GM18511 (cell line): ENCODE measurements around the gene TMEM203.

Experiments
- ATAC-seq: cut with Tn5 transposase; IDR thresholded peaks from one replicate; pipeline ENCODE4 v1.9.1; 2021; ENCODE audit warnings: mild to moderate bottlenecking, moderate library complexity; ENCODE audit not compliant: unreplicated experiment

Gene TMEM203

DNA sequence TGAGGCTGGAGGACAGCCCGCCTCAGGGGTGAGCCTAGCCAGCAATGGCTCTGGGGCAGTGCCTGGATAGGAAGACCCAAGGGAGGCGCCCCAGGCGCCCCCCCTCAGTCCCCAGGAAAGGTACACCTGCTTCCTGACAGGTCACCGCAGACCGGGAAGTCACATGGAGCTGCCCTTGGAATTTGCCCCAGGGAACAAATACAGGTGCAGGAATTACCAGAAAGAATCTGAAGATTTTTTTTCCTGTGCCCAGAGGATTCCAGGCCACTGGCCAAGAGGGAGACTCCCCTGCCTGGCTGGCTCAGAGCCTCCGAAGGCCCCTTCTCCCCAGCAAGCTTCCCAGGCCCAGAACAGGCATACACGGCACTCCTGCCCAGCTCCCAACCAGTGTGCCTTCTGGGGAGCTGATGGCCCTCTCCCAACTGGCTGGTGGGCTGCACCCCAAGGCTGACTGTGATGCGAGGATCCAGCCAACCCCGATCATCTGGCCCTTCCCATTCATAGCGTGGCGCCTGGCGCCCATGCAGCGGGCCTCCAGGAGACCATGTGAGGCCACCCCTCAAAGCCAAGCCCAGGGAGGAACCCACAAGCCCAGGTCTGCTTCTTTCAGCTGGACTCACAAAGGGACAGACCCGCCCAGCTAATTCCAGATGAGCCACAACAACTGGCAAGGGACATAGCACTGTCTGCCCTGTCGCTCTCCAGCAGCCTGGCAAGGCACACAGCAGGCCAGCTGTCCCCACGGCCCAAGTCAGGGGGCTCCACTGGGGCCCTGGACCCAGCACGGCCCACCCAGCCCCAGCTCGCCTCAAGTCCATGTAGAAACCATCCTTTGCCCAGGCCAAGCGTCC lies 7.2 kb downstream of the TMEM203 start:
- no peak for ATAC-seq

DNA sequence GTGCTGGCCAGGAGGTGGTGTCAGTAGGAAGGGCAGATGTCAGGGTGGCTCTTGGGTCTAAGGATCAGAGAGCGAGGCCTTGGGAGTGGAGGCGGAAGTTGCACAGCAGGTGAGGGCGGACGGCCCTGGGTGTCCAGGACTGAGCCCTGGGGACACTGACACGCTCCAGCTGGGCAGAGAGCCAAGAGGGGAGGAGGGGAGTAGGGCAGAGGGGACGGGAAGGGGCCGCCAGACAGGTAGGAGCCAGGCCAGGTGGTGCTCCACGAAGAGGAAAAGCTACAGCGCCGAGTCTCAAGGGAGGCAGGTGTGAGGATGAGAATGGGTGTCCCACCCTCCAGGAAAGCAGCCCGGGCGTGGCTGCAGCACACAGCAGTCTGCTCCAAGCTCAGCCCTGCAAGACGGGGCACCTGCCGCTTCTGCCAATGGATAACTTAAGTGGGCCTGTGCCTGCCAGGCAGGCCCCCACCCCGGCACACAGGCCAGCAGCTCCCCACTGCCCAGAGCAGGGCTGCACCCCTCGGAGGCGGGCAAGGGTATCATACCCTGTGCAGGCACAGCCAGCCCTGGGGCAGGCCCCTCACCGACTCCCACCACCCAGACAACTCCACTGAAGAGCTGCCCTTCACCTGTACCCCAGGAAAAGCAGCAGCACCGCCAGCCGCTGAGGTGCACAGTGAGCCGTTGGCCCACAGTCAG lies 9.8 kb downstream of the TMEM203 start:
- ATAC-seq: no peak

DNA sequence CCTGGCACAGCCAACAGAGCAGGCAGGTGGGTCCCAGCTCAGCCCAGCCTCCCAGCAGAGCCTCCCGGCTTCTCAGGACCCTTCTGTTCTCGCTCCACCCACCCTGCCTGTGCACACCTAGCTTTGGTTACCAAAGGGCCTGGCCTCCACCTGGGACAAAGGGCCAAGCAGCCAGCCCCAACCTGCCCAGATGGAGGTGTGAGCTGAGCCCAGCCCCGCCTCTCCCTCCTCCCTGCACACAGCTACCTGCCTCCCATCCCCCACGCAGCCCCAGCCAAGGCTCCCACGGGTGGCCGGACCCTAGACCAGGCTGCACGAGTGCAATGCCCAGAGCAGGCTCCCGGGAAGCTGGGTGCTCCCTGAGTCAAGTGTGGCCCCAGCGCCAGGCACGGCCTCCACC lies 10.5 kb downstream of the TMEM203 start:
- no peak for ATAC-seq

DNA sequence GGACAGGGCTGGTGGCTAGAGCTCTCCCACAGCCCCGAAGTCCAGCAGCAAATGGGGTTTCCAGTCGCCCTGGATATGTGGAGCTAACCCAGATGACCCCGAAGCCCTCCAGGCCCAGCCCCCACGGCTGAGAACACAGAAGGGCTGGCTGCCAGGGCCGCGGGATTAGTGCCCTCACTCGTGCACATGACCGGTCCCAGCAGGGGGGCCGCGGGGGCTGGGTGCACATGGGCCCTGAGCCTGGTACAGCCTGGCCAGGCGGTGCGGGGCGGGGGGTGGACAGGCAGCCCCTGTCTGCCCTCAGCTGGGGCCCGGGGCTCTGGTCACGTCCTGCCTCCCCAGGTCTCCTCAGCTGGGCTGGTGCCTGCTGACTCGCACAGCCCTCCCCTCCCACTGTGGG lies 11.1 kb downstream of the TMEM203 start:
- no peak for ATAC-seq

DNA sequence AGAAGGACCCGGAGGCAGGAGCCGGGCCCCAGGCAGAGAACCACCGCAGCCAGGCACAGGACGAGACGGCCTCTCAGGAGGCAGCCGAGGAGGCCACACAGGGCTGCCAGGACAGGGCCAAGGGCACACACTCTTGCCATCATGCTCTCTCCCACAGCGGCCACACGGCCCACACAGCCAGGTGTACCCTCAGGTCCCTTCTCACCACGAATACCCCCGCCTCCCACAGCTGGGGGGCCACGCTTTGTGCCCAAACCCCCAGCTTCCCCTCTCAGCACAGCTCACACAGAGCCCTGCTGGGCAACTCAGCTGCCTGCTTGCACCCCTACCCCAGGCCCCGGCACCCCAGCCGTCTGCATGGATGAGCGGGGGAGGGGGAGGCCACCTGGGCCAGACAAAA lies 11.7 kb downstream of the TMEM203 start:
- no peak for ATAC-seq

DNA sequence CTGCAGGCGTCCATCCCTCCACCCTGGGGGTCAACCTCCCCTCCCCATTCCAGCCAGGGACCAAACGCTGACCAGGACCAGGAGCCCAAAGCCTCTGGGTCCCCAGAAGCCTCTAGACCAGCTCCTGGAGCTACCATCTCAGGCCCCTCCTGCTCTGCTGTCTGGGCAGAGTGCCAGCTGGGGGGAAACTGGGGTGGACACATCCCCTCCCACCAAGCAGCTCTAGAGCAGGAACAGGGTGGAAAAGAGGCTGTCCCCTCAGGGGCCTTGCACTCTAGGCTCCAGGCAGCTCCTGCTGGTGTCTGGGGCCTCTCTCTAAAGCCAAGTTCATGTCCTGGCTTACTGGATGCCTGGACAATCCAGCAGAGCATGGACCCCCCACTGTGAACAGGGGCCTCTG lies 12.6 kb downstream of the TMEM203 start:
- ATAC-seq: no peak

DNA sequence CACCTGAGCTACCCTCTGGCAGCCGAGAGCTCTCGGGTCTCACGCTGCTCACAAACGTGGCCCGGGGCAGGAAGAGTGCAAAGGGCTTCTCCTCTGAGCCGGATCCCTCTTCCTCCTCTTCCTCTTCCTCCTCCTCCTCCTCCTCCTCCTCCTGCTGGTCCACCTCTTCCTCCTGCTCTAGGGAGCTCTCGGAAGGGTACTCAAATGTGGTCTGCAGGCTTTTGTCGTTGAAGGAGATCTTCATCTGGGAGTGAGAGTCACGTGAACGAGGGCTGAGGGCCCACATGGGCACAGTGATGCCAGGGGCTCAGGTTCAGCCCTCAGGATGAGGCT lies 13.0 kb downstream of the TMEM203 start:
- ATAC-seq: no peak

DNA sequence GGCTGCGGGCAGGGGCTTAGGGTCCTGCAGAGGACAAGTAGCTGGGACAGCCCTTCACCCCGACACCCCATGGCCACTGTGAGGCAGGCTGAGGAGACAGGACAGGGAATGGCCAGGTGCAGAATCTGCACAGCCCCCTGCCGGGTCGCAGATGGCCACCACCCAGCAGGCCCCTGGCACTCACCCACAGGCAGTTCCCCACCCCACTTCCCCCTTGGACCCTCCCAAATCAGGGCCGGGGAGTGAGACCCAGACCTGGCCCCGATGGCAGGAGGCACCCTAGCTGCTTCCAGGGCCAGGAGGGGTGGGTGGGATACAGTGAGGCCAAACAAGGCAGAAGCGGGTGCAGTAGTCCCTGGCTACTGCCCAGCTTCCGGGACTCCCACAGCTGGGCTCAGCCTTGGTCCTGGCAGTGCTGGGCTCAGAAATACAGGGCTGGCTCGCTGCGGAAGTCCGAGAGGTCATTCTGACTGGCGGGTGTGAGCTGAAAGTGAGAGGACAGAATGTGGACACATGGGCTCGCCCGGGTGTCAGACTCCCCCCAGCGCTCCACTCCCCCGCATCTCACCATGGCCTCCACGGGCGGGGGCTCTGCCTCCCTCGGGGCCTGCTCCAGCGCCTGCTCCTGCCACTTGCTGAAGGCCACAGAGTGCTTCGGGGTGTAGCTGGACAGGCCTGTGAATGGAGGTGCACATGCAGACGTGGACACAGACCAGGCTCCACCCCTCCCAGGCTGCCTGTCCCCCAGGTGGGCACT lies 13.6 kb downstream of the TMEM203 start:
- ATAC-seq: no peak

DNA sequence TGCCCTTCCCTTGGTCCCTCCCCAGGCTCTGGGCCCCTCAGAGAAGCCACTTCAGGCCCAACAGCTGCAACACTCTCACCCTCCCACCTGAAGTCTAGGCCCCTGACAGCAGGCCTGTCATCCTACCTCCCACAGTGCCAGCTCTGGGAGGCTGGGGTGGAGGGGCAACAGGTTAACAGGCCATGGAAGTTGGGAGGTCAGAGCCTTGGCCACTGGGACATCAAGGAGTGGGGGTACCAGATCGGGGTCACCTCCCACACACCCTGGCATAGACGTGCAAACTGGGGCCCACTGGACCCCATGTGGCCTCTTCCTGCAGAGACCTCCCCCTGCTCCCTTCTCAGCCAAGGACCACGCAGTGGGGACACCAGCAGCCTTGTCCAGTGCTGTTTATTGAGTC lies 14.2 kb downstream of the TMEM203 start:
- ATAC-seq: no peak

DNA sequence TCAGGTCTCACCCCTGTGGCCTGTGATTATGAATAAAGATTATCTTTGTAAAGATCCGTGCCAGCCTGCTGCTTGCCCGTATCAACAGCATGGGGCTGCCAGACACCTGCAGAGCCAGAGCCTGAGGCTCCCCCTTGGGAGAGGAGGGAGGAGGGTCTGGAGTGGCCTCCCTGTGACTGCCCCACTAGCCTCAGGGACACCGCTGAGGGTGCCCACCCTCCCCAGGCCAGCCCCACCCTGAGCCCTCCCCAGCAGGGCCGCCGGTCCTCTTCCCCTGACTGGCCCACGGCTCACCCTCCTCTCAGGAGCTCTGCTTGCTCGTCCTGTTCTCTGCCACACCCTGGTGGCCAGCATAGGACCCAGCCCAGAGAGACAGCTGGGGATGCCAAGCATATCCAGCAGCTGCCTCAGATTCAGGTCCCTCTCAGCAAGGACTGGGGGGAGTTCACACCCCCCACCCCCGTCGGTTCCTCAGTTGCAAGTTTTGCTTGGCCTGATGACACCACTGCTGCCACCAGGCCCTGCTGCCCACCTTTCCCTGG lies 15.1 kb downstream of the TMEM203 start:
- no peak for ATAC-seq

DNA sequence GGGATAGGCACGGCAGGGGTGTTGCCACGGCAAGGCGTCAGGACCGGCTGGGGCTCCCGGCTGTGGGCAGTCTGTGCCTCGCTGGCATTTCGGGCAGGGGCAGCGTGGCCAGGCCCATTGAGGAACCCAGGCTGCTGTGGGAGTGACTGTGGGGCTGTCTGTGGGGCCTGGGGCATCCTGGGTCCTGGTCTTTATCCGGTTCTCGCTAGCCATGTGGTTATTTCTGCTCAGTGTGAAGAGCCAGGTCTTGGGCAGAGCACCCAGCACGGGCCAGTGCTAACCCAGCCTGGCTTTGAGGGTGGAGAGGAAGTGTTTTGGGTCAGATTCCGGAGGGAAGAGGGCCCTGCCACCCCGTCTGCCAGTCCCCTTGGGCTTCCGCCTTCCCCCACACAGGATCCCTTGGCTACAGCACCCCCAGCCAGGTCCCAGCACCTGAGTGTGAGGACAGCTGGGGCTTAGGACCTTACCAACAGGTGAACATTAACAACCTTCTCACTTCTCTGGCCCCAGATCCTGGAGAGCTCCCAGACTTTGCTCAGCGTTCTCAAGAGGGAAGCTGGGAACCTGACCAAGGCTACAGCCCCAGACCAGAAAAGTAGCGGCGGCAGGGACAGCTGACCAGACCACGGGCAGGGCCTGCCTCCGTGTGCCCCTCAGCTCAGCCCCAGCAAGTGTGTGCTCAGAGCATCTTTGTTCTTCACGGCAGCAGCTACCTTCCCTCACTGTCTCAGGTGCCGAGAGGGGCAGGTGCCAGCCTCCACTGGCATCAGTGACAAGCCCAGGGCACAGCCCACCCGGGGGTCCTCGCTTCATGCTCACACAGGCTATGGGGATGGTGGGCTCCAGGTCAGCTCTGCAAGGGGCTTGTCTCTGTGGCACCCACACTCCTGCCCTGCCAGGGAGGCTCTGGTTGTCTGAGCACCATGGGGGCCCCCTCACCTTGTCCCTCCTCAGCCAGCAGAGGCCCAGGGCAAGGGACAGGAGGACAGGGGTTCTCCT lies 15.9 kb downstream of the TMEM203 start:
- ATAC-seq: no peak

DNA sequence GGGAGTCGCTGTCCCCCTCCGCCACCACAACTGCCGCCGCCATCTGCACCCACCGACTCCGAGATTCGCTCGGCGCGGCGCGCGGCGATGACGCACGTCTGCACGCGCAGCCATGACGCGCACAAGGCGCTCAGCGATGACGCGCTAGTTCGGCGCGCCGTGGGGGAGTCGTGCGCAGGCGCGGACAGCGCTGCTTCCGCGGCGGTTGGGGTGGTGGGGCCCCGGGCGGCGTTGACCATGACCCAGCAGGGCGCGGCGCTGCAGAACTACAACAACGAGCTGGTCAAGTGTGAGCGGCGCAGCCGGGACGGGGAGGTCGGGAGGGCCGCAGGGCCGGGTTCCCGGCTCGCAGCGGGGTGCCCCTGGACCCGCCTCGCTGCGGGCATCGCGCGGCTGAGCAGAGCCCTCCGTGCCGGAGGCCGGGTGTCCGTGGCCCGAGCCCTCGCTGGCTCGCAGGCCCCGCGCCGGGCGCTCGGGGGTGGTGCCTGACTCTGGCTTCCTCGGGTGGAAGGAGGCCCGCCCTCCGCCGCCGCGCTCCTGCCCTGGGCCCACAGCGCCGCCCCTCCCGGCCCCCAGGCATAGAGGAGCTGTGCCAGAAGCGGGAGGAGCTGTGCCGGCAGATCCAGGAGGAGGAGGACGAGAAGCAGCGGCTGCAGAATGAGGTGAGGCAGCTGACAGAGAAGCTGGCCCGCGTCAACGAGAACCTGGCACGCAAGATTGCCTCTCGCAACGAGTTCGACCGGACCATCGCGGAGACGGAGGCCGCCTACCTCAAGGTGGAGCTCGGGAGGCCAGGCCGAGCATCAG lies 16.8 kb downstream of the TMEM203 start, which contains the start of the genes ANAPC2 and SSNA1:
Gene ANAPC2 (minus strand): TSS at position 71 of the 807 bp plus-strand sequence. CDS start 28 bp downstream, at position 43.
Gene SSNA1 (plus strand): TSS at position 187 of the 807 bp plus-strand sequence. CDS start 51 bp downstream, at position 238.
- peak; percentile 85 for ATAC-seq

DNA sequence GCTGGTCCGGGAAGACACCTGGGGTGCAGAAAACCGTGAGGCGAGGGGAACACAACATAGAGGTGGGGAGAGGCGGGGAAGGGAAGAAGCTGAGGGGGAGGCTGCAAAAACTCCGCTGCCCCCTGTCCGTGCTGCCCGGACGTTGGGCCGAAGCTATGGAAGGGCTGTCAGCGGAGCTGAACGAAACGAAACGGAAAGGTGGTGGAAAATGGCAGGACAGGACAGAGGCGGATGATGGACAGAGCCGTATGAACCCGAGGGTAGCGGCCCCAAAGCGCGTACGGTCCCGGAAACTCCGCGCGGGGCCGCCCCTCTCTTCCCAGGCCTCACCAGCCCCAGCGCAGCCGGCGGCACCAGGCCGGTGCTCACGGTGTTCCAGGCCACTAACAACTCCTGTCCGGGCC lies 17.4 kb downstream of the TMEM203 start:
- no peak for ATAC-seq

DNA sequence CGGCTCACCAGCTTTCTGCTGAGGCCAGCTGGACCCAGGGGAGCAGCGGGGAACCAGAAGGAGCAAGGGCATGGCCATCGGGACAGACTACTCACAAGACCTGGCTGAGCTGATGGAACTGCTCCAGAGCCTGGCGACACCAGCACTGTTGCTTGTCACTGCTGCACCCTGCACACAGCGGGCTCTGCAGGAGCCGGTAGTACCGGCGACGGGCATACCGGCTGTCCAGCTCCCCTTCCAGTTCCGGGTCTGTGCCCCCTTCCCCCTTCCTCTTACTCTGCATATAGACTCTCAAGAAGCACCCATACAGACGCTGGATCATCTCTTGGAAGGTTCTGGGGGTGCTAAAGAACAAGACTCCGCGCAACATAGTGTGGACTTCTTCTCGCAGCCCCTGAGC lies 18.1 kb downstream of the TMEM203 start:
- no peak for ATAC-seq

DNA sequence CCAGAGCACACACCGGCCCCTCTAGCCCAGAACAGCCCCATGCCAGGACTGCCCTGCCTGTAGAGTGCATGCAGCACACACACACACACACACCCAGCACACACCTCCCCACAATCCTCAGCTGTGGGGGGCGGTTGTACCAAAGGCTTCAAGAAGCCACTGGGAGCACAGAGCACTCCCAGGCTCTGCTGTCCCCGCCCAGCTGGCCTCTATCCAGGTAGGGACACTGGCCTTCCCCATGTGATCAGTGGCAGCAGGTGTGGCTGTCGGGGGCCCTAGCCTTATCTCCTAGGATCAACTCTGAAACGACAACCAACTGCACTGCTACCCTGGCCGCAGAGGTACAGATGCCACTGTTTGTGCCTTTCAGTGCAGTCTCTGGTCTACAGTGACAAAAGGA lies 19.1 kb downstream of the TMEM203 start:
- no peak for ATAC-seq

DNA sequence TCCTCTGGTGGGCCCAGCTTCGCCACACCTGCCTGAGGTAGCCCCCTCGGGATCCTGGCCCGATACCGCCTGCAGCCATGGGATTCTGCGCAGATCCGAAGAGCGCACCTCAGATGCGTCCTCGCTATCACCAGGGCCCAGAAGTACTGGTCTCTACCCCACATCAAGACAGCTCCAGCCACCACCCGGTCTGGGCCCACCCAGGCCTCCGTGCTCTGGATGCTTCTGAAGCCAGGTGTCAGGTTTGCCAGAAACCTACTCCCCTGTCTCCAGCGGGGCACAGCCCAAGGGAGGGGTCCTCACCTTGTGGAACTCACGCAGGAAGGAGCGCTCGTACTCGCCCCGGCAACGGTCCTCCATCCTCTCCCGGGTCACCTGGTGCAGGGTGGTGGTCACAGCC lies 19.5 kb downstream of the TMEM203 start:
- ATAC-seq: no peak

DNA sequence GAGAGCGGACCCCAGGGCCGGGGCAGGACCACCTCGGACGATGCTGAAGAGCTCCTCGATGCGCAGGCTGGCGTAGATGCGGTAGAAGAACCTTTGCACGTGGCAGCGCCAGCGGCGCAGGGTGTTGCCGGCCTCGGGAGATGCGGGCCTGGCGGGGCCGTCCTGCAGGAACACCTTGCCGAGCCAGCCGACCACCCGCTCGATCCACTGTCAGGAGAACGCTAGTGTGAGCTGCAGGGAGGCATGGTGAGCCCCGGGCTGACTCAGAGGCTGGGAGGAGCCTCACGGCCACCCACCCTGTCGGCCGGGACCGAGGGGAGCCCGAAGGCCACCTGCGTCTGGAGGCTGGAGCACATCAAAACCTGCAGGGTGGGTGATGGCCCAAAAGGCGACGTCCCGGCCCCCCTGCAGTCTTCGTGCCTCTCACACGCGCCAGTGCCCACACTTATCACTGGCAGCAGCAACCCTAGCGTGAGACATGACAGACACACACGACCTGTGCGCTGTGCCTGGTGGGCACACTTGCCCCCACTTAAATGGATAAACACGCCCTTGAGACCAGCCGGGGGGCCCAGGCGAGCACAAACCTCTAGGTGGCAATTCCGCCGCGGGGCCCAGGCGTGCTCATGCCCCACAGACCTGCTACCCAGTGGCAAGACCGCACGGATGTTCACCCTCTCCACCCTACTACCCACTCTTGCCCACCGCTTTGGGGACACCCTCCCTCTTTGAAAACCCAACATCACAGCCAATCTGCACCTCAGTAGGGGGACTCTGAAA lies 20.4 kb downstream of the TMEM203 start:
- no peak for ATAC-seq

DNA sequence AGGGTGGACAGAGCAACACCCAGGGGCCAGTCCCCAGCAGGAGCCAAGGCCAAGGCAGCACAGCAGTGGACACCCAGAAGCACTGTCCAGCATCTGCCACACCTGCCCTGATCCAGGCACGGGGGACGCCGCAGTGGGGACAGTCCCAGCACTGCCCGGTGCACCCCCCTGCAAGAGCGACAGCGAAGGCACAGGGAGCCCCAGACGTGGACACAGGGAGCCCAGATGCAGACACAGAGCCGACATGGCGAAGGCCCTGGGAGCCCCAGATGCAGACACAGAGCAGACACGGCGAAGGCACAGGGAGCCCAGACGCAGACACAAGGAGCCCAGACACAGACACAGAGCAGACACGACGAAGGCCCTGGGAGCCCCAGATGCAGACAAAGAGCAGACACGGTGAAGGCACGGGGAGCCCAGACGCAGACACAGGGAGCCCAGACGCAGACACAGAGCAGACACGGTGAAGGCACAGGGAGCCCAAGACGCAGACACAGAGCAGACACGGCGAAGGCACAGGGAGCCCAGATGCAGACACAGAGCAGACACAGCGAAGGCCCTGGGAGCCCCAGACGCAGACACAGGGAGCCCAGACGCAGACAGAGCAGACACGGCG lies 21.4 kb downstream of the TMEM203 start:
- ATAC-seq: no peak
